GM18867 (cell line): ENCODE data around the gene CHST2.
"Not testable (repeated sequence)": the region's sequence is repeated elsewhere in the genome, so short reads cannot be mapped to it uniquely, and the experiment has no call there.

ENCODE experiments used
- ATAC-seq: cut with Tn5 transposase; IDR thresholded peaks from one replicate; pipeline ENCODE4 v1.9.1; 2021; ENCODE audit warnings: mild to moderate bottlenecking, moderate library complexity; ENCODE audit not compliant: unreplicated experiment

CHST2 gene, protein sequence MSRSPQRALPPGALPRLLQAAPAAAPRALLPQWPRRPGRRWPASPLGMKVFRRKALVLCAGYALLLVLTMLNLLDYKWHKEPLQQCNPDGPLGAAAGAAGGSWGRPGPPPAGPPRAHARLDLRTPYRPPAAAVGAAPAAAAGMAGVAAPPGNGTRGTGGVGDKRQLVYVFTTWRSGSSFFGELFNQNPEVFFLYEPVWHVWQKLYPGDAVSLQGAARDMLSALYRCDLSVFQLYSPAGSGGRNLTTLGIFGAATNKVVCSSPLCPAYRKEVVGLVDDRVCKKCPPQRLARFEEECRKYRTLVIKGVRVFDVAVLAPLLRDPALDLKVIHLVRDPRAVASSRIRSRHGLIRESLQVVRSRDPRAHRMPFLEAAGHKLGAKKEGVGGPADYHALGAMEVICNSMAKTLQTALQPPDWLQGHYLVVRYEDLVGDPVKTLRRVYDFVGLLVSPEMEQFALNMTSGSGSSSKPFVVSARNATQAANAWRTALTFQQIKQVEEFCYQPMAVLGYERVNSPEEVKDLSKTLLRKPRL

GRCh38 chr3:143119009-143119914 lies at the start of gene CHST2:
CHST2 (plus strand) TSS chr3:143119771; CDS start chr3:143120817, 1,046 bp downstream.
- peak; percentile 81 for ATAC-seq

DNA sequence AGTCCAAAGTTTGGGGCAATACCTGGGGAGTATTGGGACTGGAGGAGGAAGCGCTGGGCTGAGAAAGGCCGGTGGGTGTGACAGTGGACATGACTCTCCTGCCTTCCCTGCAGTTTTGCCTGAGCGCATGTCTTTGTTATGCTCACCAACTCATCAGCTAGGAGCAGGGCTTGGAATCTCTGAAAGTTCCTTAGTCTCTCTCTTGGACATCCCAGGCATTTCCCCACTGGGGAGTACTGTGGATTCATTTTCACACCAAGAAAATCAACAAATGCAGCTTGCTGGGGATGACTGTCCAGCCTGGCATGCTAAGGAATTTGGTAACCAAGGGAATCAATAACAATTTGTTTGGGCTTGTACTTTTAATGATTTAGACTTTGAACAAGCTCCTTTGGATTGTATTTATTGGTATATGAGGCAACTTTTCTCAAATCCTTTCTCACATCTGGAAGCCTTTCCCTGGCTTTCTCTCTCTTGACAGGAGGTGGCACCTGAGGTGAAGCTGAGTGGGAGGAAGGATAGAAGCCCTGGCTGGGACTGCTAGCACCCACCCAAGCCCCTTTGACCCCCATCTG lies 48.5 kb upstream of the CHST2 start:
- no peak for ATAC-seq

GRCh38 chr3:143071776-143072175 lies 47.8 kb upstream of the CHST2 start:
- no peak for ATAC-seq

DNA sequence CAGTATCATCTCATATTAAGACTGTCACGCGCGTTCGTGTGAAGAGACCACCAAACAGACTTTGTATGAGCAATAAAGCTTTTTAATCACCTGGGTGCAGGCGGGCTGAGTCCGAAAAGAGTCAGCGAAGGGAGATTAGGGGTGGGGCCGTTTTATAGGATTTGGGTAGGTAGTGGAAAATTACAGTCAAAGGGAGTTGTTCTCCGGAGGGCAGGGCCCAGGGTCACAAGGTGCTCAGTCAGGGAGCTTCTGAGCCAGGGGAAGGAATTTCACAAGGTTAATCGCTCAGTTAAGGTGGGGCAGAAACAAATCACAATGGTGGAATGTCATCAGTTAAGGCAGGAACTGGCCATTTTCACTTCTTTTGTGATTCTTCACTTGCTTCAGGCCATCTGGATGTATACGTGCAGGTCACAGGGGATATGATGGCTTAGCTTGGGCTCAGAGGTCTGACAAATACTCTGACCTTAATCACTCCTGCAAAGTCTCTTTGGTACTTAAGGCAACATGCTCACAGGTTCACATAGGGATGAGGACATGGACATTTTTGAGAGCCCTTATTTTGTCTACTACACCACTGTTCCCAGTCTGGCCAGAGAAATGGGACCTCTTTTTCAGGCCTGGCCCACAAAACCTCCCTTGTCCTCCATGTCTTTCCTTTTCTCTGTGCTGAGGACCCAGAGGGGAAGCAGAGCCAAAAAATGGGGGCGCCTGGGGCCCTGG lies 47.1 kb upstream of the CHST2 start:
- not testable (repeated sequence) for ATAC-seq

GRCh38 chr3:143073541-143073940 lies 46.0 kb upstream of the CHST2 start:
- not testable (repeated sequence) for ATAC-seq

DNA sequence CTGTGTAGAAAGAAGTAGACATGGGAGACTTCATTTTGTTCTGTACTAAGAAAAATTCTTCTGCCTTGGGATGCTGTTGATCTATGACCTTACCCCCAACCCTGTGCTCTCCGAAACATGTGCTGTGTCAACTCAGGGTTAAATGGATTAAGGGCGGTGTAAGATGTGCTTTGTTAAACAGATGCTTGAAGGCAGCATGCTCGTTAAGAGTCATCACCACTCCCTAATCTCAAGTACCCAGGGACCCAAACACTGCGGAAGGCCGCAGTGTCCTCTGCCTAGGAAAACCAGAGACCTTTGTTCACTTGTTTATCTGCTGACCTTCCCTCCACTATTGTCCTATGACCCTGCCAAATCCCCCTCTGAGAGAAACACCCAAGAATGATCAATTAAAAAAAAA lies 45.6 kb upstream of the CHST2 start:
- not testable (repeated sequence) for ATAC-seq

GRCh38 chr3:143078883-143079282 lies 40.7 kb upstream of the CHST2 start:
- ATAC-seq: no peak

- ATAC-seq: no peak
Observed at GRCh38 chr3:143080196-143080595, 39.4 kb upstream of the CHST2 start.

DNA sequence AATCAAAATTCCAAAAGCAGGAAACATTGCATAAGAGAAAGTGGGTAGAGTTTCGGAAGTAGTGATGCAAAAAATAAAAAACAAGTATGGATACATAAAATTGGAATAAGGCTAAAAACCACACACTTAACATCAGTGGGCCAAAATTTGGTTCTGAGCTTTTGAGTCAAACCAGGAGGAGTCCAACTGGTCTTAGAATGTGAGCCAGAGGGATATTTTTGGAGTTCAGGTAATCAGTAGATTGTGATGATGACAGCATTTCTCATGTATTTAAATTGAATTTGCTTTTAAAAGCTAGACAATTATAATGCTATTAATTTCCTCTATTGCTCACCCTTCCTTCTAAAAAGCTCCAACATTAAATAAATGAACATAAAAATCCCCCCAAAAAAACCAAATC lies 38.2 kb upstream of the CHST2 start:
- ATAC-seq: no peak

DNA sequence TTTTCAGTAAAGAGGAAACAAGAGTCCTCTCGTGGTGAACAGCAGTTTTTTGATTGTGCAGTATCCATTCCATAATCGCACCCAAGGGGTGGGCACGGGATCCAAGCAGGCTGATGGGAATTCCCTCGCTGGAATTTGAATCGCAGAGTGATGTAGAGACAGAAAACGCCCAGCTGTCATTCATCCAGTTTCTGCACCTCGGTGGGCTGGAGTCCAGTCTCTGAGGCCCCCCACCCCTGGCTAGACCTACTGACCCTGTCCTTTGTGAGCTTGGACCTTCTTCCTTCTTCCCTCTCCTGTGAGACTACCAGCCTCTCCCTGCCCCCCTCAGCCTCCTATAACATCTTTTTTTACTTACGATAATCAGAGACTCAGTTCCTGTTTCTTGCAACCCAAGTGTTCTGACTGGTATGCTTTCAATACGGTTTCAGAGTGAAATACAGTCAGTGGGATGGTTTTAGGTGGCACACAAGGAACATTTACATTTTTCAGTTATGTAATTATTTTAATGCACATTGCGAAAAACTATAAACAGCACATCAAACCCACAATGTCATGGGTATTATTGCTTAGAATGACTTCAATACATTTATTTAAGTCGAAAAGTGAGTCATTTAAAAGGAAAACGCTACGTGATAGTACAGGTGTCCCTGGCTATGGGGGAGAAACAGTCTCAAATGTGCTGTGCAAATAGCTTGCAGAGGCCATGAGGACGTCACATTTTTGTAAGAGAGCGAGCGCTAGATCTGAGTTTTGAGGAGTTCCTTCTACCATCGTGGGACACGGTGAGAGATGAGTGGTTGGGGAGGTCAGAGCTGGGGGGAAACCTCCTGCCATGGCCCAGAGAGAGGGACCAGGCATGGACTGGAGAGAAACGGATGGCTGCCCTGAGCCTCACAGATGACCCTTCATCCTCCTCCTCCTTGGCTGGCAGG lies 37.5 kb upstream of the CHST2 start:
- peak; percentile 85 for ATAC-seq

DNA sequence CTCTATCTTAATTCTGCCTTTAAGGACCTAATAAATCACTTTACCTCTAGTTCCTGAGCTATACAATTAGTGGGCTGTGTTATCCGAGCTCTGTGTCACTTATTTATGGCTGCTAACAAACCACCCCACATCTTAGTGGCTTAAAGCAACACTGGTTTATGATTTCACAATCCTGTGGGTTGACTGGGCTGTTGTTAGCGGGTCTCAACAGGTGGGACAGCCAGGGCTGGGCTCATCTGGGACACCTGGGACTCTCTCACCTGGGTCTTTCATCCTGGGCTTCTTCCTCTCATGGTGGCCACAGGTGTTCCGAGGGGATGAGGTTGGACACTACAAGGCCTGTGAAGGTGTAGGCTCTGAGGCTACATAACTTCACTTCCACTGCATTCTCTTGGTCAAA lies 35.8 kb upstream of the CHST2 start:
- ATAC-seq: no peak

DNA sequence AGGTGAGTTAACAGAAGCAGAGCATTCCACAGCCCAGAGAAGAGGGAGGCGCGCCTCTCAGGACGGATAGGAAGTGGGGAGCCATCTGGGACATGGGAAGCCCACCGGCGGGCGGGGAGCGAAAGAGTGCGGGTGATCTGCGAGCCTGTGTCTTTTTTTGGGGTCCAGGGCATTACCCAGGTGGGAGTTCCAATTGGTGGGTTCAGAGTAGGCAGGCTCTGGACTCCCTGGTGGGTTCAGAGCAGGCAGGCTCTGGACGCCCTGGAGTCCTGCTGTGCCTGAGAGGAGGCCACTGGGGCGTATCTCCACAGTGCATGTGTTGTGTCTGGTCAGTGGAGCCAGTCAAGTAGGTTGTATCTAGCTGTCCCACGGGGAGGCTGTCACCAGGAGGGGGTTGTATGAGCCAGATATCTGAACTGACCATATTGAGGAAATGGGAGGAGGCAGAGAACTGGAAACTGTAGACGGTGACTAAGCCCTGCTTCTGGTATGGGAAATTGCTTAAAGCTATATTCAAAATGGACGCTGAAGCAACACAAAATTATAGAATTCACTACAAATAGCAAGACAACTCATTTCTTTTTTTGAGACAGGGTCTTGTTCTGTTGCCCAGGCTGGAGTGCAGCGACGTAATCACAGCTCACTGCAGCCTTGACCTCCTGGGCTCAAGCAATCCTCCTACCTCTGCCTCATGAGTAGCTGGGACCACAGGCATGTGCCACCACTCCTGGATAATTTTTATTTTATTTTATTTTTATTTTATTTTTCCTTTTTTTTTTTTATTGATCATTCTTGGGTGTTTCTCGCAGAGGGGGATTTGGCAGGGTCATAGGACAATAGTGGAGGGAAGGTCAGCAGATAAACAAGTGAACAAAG lies 34.5 kb upstream of the CHST2 start:
- peak; percentile 44 for ATAC-seq

GRCh38 chr3:143088835-143089234 lies 30.7 kb upstream of the CHST2 start:
- no peak for ATAC-seq

GRCh38 chr3:143089965-143090364 lies 29.6 kb upstream of the CHST2 start:
- ATAC-seq: no peak

- no peak for ATAC-seq
Observed at GRCh38 chr3:143090486-143090885, 29.1 kb upstream of the CHST2 start.

GRCh38 chr3:143090976-143091837 lies 28.4 kb upstream of the CHST2 start:
- ATAC-seq: no peak

- no peak for ATAC-seq
Observed at GRCh38 chr3:143092191-143092590, 27.4 kb upstream of the CHST2 start.

DNA sequence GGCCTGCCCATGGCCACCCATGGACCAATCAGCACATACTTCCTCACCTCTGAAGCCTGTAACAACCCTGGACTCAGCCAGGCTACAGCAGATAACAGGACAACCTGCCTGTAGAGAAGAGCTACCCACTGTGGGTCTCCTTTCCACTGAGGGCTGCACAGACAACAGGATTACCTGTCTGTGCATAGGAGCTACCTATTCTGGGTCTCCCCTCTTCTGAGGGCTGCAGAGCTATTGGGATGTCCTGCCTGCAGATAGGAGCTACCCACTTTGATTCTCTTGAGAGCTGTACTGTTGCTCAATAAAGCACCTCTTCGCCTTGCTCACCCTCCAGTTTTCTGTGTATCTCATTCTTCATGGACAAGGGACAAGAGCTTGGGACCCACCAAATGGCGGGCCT lies 23.8 kb upstream of the CHST2 start:
- no peak for ATAC-seq
